DOHH2 (cell line): ENCODE measurements around the gene VEGFA.

Experiments used
- H3F3A ChIP-seq: fragments of 200-600 bp; sonication (generic), shearing (Covaris generic); 2 replicates; pipeline ENCODE4 v1.6.0; 2016; ENCODE audit warnings: antibody characterized with exemption, mild to moderate bottlenecking; ENCODE audit not compliant: control insufficient read depth, insufficient read depth
- H3K27ac ChIP-seq: fragments of 200-600 bp; sonication (generic); 2 replicates; pipeline ENCODE4 v1.5.1; 2014; ENCODE audit warnings: low read depth, mild to moderate bottlenecking, low read length, moderate library complexity
- H3K27me3 ChIP-seq: fragments of 200-600 bp; sonication (generic); 2 replicates; pipeline ENCODE4 v1.6.1; 2014; ENCODE audit warnings: mild to moderate bottlenecking, low read length, mixed read lengths; ENCODE audit not compliant: control insufficient read depth
- H3K36me3 ChIP-seq: fragments of 200-600 bp; sonication (generic); 2 replicates; pipeline ENCODE4 v1.6.1; 2014; ENCODE audit warnings: mild to moderate bottlenecking, low read length, moderate library complexity, mixed read lengths; ENCODE audit not compliant: control insufficient read depth
- H3K4me1 ChIP-seq: fragments of 200-600 bp; sonication (generic); 2 replicates; pipeline ENCODE4 v1.6.1; 2014; ENCODE audit warnings: mild to moderate bottlenecking, low read length, mixed read lengths; ENCODE audit not compliant: control insufficient read depth
- H3K4me2 ChIP-seq: fragments of 200-600 bp; sonication (generic); 2 replicates; pipeline ENCODE4 v1.6.0; 2014; ENCODE audit warnings: mild to moderate bottlenecking, low read length, moderate library complexity
- H3K4me3 ChIP-seq: fragments of 200-600 bp; sonication (generic); 2 replicates; pipeline ENCODE4 v1.5.1; 2014; ENCODE audit warnings: mild to moderate bottlenecking, low read length, mixed read lengths
- H3K79me2 ChIP-seq: fragments of 200-600 bp; sonication (generic); 2 replicates; pipeline ENCODE4 v1.6.1; 2014; ENCODE audit warnings: mild to moderate bottlenecking, low read length, mixed read lengths; ENCODE audit not compliant: control insufficient read depth
- H3K9me2 ChIP-seq: fragments of 200-600 bp; sonication (generic); replicated peaks from 2 replicates; pipeline ENCODE4 v1.6.1; 2014; ENCODE audit warnings: mild to moderate bottlenecking, low read length, mixed read lengths; ENCODE audit not compliant: control insufficient read depth
- H3K9me3 ChIP-seq: fragments of 200-600 bp; sonication (generic); 2 replicates; pipeline ENCODE4 v1.6.1; 2014; ENCODE audit warnings: antibody characterized with exemption, low read length, mixed read lengths; ENCODE audit not compliant: control insufficient read depth, insufficient read depth
- H4K20me1 ChIP-seq: fragments of 200-600 bp; sonication (generic); 2 replicates; pipeline ENCODE4 v1.6.0; 2014; ENCODE audit warnings: low read depth, mild to moderate bottlenecking, antibody characterized with exemption, low read length, moderate library complexity; ENCODE audit not compliant: control insufficient read depth, insufficient read depth
- EZH2phosphoT487 ChIP-seq: fragments of 200-600 bp; sonication (generic); IDR thresholded peaks from 2 replicates; pipeline ENCODE4 v1.6.1; 2017; ENCODE audit warnings: borderline replicate concordance, mild to moderate bottlenecking, antibody characterized with exemption, low read length, moderate library complexity, mixed read lengths
- TF ChIP-seq, protein P1 (sequence below): fragments of 200-600 bp; sonication (generic); IDR thresholded peaks from one replicate; pipeline ENCODE4 v1.5.1; 2014; ENCODE audit warnings: antibody characterized with exemption, mild to moderate bottlenecking, low read depth, low read length; ENCODE audit not compliant: poor library complexity, severe bottlenecking

VEGFA gene

GRCh38 chr6:43807228-43808061, 37.4 kb downstream of the VEGFA start:
- Histone ChIP-seq H3K9me2 (no peaks in the 10 kb centered on the region), H3K27me3 (peaks cover 32% of the 10 kb centered on the region), H3K27ac (no peak overlapping the region), H4K20me1 (no peaks in the 10 kb centered on the region), H3K4me3 (no peak overlapping the region), H3K36me3 (no peaks in the 10 kb centered on the region), H3K79me2 (no peaks in the 10 kb centered on the region), H3F3A (no peaks in the 10 kb centered on the region), H3K9me3 (no peaks in the 10 kb centered on the region), H3K4me2 (no peak overlapping the region), H3K4me1 (no peaks in the 10 kb centered on the region)
- TF ChIP-seq, protein P1, sequence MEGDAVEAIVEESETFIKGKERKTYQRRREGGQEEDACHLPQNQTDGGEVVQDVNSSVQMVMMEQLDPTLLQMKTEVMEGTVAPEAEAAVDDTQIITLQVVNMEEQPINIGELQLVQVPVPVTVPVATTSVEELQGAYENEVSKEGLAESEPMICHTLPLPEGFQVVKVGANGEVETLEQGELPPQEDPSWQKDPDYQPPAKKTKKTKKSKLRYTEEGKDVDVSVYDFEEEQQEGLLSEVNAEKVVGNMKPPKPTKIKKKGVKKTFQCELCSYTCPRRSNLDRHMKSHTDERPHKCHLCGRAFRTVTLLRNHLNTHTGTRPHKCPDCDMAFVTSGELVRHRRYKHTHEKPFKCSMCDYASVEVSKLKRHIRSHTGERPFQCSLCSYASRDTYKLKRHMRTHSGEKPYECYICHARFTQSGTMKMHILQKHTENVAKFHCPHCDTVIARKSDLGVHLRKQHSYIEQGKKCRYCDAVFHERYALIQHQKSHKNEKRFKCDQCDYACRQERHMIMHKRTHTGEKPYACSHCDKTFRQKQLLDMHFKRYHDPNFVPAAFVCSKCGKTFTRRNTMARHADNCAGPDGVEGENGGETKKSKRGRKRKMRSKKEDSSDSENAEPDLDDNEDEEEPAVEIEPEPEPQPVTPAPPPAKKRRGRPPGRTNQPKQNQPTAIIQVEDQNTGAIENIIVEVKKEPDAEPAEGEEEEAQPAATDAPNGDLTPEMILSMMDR, result no peak
- TF ChIP-seq EZH2phosphoT487, result no peak

DNA sequence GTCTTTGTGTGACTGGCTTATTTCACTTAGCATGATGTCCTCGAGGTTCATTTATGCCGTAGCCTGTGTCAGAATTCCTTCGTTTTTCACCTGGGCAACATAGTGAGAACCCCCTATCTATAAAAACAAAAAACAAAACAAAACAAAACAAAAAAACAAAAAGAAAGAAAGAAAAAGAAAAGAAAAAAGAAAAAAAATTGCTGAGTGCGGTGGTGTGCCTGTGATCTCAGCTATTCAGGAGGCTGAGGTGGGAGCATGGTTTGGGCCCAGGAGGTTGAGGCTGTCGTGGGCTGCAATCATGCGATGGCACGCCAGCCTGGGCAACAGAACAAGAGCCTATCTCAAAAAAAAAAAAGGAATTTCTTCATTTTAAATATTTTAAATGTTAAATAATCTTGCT, 38.4 kb downstream of the VEGFA start:
- Histone ChIP-seq H3K27ac (no peak overlapping the region), H3K27me3 (peaks cover 24% of the 10 kb centered on the region), H4K20me1 (no peaks in the 10 kb centered on the region), H3K4me3 (no peak overlapping the region), H3K9me2 (no peaks in the 10 kb centered on the region), H3K4me1 (no peaks in the 10 kb centered on the region), H3K79me2 (no peaks in the 10 kb centered on the region), H3K36me3 (no peaks in the 10 kb centered on the region), H3F3A (no peaks in the 10 kb centered on the region), H3K4me2 (no peak overlapping the region), H3K9me3 (no peaks in the 10 kb centered on the region)
- TF ChIP-seq, protein P1, result no peak
- TF ChIP-seq EZH2phosphoT487, result no peak

DNA sequence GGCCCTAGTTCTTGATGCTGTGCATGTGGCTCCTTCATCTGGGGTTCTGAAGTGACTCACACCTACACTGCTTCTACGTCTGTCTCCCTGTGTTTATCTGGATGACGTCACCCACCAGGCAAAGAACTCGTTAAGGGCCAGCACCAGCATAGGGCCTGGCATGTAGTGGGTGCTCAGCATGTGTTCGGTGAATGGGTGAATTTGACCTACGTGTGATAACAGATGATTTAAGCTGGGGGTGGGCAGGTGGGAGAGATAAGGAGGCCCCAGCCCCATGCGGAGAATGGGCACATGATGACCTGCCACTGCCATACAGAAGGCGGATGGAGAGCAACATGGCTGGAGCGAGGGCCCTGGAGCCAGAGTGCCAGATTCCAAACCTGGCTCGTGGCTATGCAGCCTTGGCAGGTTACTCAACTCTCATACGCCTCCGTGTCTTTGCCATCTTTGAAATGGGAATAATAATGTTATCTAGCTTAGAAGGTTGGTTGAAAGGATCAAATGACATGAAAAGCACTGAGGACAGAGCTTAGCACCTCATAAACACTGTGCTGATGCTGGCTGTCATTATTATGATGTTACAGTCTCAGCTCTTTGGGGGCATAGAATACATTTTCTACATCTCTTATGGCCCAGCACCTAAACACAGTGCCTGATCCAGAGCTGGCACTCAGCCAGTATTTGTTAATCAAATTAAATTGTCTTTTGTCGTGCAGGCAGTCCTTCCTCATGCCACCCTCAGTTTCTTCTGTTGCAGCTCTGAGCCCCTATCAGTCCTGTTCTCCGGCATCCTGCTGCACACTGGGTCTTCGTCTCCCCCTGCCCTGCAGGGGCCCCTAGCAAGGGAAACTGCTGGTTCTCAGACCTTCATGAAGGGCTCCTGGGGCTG, 39.6 kb downstream of the VEGFA start:
- Histone ChIP-seq H3K4me3 (no peak overlapping the region), H3K36me3 (no peaks in the 10 kb centered on the region), H3K27me3 (peaks cover 18% of the 10 kb centered on the region), H3K79me2 (no peaks in the 10 kb centered on the region), H3K9me3 (no peaks in the 10 kb centered on the region), H4K20me1 (no peaks in the 10 kb centered on the region), H3K4me2 (no peak overlapping the region), H3K4me1 (no peaks in the 10 kb centered on the region), H3F3A (no peaks in the 10 kb centered on the region), H3K9me2 (no peaks in the 10 kb centered on the region), H3K27ac (no peak overlapping the region)
- TF ChIP-seq, protein P1, result no peak
- no peak for TF ChIP-seq EZH2phosphoT487
